Fibroblast of peridontal ligament (primary cell): ENCODE measurements around the gene COMMD10.
"Not testable (repeated sequence)": the region's sequence is repeated elsewhere in the genome, so short reads cannot be mapped to it uniquely, and the experiment has no call there.

Experiments used
- DNase-seq: peaks from one replicate; pipeline ENCODE4 v3.0.0-alpha.2; 2010; ENCODE audit errors: extremely low read depth

Gene COMMD10

GRCh38 chr5:116084871-116085715 is at the start of gene COMMD10:
Gene COMMD10, plus strand, starts transcription at chr5:116085025.
- peak; percentile 89 for DNase-seq

GRCh38 chr5:116035123-116035522 is 49.7 kb upstream of the COMMD10 start:
- no peak for DNase-seq

- peak; percentile 26 for DNase-seq
These were observed 47.5 kb upstream of the COMMD10 start for GRCh38 chr5:116037236-116037822.

- no peak for DNase-seq
These were observed 46.0 kb upstream of the COMMD10 start for GRCh38 chr5:116038817-116039216.

GRCh38 chr5:116042375-116042774 is 42.5 kb upstream of the COMMD10 start:
- no peak for DNase-seq

GRCh38 chr5:116044073-116044472 is 40.8 kb upstream of the COMMD10 start:
- no peak for DNase-seq

GRCh38 chr5:116045821-116046220 is 39.0 kb upstream of the COMMD10 start:
- DNase-seq, result no peak

GRCh38 chr5:116046261-116046660 is 38.6 kb upstream of the COMMD10 start:
- DNase-seq, result no peak

GRCh38 chr5:116046823-116047222 is 38.0 kb upstream of the COMMD10 start:
- no peak for DNase-seq

GRCh38 chr5:116058346-116058936 is 26.4 kb upstream of the COMMD10 start:
- DNase-seq, result no peak

GRCh38 chr5:116062352-116062751 is 22.5 kb upstream of the COMMD10 start:
- no peak for DNase-seq

GRCh38 chr5:116063950-116064349 is 20.9 kb upstream of the COMMD10 start:
- no peak for DNase-seq

GRCh38 chr5:116068028-116068632 is 16.7 kb upstream of the COMMD10 start:
- DNase-seq, result peak; percentile 87

GRCh38 chr5:116071211-116071610 is 13.6 kb upstream of the COMMD10 start:
- DNase-seq, result no peak

GRCh38 chr5:116075191-116075831 is 9.5 kb upstream of the COMMD10 start:
- no peak for DNase-seq

GRCh38 chr5:116076496-116076895 is 8.3 kb upstream of the COMMD10 start:
- no peak for DNase-seq

GRCh38 chr5:116078199-116078598 is 6.6 kb upstream of the COMMD10 start:
- DNase-seq, result no peak

GRCh38 chr5:116084287-116084691 is 536 bp upstream of the COMMD10 start:
- peak; percentile 25 for DNase-seq

- not testable (repeated sequence) for DNase-seq
These were observed 1.5 kb downstream of the COMMD10 start for GRCh38 chr5:116086309-116086708.

- DNase-seq, result no peak
These were observed 3.2 kb downstream of the COMMD10 start for GRCh38 chr5:116088062-116088461.

GRCh38 chr5:116090302-116090701 is 5.5 kb downstream of the COMMD10 start:
- DNase-seq, result no peak

- DNase-seq, result no peak
These were observed 6.6 kb downstream of the COMMD10 start for GRCh38 chr5:116091416-116091815.
